CD14-positive monocyte (primary cell): ENCODE results near the gene RREB1. TPM values are rescaled to one million over a fixed set of nuclear protein-coding genes. Genes with fewer than 3 reads are reported as not detected.

Source experiments
- DNase-seq, 3 donors: peaks; one replicate each; pipeline ENCODE4 v3.0.0-alpha.2; 2011 to 2022
- H2AFZ ChIP-seq: 2 replicates; pipeline ENCODE4 v1.6.0; 2012; ENCODE audit warnings: mild to moderate bottlenecking, low read depth, low read length, inconsistent platforms; ENCODE audit not compliant: insufficient read depth, poor library complexity, severe bottlenecking
- H3K27ac ChIP-seq, 2 donors: 1 replicate in 1 of 2; 2 replicates in 1 of 2; pipeline ENCODE4 v1.5.1; 2012 to 2013; ENCODE audit warnings: low read length in 2 of 2, control low read depth in 1 of 2, inconsistent platforms in 1 of 2, low read depth in 1 of 2, mild to moderate bottlenecking in 1 of 2
- H3K27me3 ChIP-seq, 2 donors: one replicate each; pipeline versions ENCODE4 v1.6.0 to v1.6.1; 2011 to 2013; ENCODE audit warnings: low read length in 2 of 2; ENCODE audit not compliant: control insufficient read depth in 2 of 2, insufficient read depth in 2 of 2
- H3K36me3 ChIP-seq, 2 donors: replicated peaks in 1 of 2; 1 replicate in 1 of 2; 2 replicates in 1 of 2; pipeline versions ENCODE4 v1.5.1 to v1.6.1; 2012 to 2013; ENCODE audit warnings: low read length in 2 of 2, control low read depth in 1 of 2, inconsistent platforms in 1 of 2, mild to moderate bottlenecking in 1 of 2; ENCODE audit not compliant: insufficient read depth in 2 of 2, control insufficient read depth in 1 of 2
- H3K4me1 ChIP-seq, 2 donors: 1 replicate in 1 of 2; 2 replicates in 1 of 2; pipeline versions ENCODE4 v1.5.1 to v1.6.1; 2012 to 2013; ENCODE audit warnings: low read length in 2 of 2, control low read depth in 1 of 2, inconsistent platforms in 1 of 2, mild to moderate bottlenecking in 1 of 2, moderate library complexity in 1 of 2; ENCODE audit not compliant: insufficient read depth in 2 of 2, control insufficient read depth in 1 of 2
- H3K4me2 ChIP-seq: replicated peaks from 2 replicates; pipeline ENCODE3; 2012; ENCODE audit warnings: low read length, moderate library complexity, mild to moderate bottlenecking; ENCODE audit not compliant: poor library complexity, severe bottlenecking; ENCODE audit errors: extremely low read depth
- H3K4me3 ChIP-seq, 3 experiments: fragments of 200-600 bp in 1 of 3; sonication (generic) in 1 of 3; replicated peaks in 1 of 3; 1 replicate in 2 of 3; 2 replicates in 1 of 3; pipeline ENCODE4 v1.5.1; 2011 to 2013; ENCODE audit warnings: low read length in 3 of 3, mild to moderate bottlenecking in 3 of 3, control low read depth in 2 of 3, low read depth in 2 of 3, inconsistent platforms in 1 of 3, moderate library complexity in 1 of 3
- H3K79me2 ChIP-seq: 2 replicates; pipeline ENCODE4 v1.6.0; 2012; ENCODE audit warnings: mild to moderate bottlenecking, control low read depth, inconsistent platforms, low read length, moderate library complexity; ENCODE audit not compliant: insufficient read depth
- H3K9ac ChIP-seq: 2 replicates; pipeline ENCODE4 v1.6.0; 2017; ENCODE audit warnings: low read length, mild to moderate bottlenecking; ENCODE audit not compliant: insufficient read depth, poor library complexity, severe bottlenecking
- H3K9me3 ChIP-seq, 2 donors: replicated peaks in 1 of 2; 1 replicate in 1 of 2; 2 replicates in 1 of 2; pipeline versions ENCODE4 v1.5.1 to v1.6.1; 2012 to 2013; ENCODE audit warnings: low read length in 2 of 2, control low read depth in 1 of 2; ENCODE audit not compliant: control insufficient read depth in 1 of 2, insufficient read depth in 1 of 2
- H4K20me1 ChIP-seq: 2 replicates; pipeline ENCODE4 v1.6.0; 2012; ENCODE audit warnings: mild to moderate bottlenecking, low read length, control low read depth, moderate library complexity; ENCODE audit not compliant: insufficient read depth
- H3K27ac Mint-ChIP-seq, 7 donors: one replicate each; pipeline ENCODE4 v1.8.0; 2020; ENCODE audit warnings: mild to moderate bottlenecking in 7 of 7, mixed read lengths in 7 of 7, moderate library complexity in 6 of 7, inconsistent platforms in 2 of 7
- H3K27me3 Mint-ChIP-seq, 3 donors: one replicate each; pipeline ENCODE4 v1.8.0; 2021 to 2022; ENCODE audit warnings: low read depth in 3 of 3, mild to moderate bottlenecking in 3 of 3, mixed read lengths in 3 of 3, moderate library complexity in 3 of 3, inconsistent platforms in 1 of 3
- H3K36me3 Mint-ChIP-seq, 2 donors: one replicate each; pipeline ENCODE4 v1.8.0; 2020; ENCODE audit warnings: mixed read lengths in 2 of 2, inconsistent platforms in 1 of 2, mild to moderate bottlenecking in 1 of 2
- H3K4me1 Mint-ChIP-seq: one replicate; pipeline ENCODE4 v1.8.0; 2020; ENCODE audit warnings: mild to moderate bottlenecking, mixed read lengths
- H3K4me3 Mint-ChIP-seq, 2 donors: one replicate each; pipeline ENCODE4 v1.8.0; 2020; ENCODE audit warnings: mild to moderate bottlenecking in 2 of 2, mixed read lengths in 2 of 2, moderate library complexity in 1 of 2
- H3K9me3 Mint-ChIP-seq, 7 donors: one replicate each; pipeline ENCODE4 v1.8.0; 2020 to 2022; ENCODE audit warnings: mixed read lengths in 7 of 7, mild to moderate bottlenecking in 6 of 7, moderate library complexity in 6 of 7, inconsistent platforms in 2 of 7
- CTCF ChIP-seq: fragments of 200-600 bp; IDR thresholded peaks from one replicate; pipeline ENCODE4 v1.8.0; 2022; ENCODE audit warnings: antibody characterized with exemption, mild to moderate bottlenecking
- WGBS: methylation state at CpG from one replicate; pipeline ENCODE4 v1.1.5; 2013; ENCODE audit warnings: missing lambda C conversion rate; ENCODE audit not compliant: insufficient coverage; 5-methylcytosine and 5-hydroxymethylcytosine counted together
- intact Hi-C, 2 donors: fragments of 100-400 bp; cut with micrococcal nuclease; formaldehyde crosslinking; loops; one replicate each; pipeline versions ENCODE4 v1.15.0 to v1.15.1; 2023
- polyA plus RNA-seq, 3 donors: library from polyadenylated mRNA; depleted of rRNA in 1 of 3; unstranded in 2 of 3; stranded (reverse) in 1 of 3; fragments of 300-500 nt in 2 of 3; fragments of >200 nt in 1 of 3; fragmentation: Illumina TruSeq in 2 of 3; gene quantifications; 1 replicate in 2 of 3; 2 replicates in 1 of 3; pipeline ENCODE4 v1.2.3, GENCODE V29; 2012 to 2021

Gene RREB1
- polyA plus RNA-seq, 3 donors: 2.1 to 15.3 (median 5.6) TPM

GRCh38 chr6:7088076-7088742 is 19.6 kb upstream of the RREB1 start:
- no peak overlapping the region for H3K4me3 ChIP-seq
- H3K9ac ChIP-seq: no peak overlapping the region
- DNase-seq: no peak
- intact Hi-C loops: loop anchor here in 1 of 2 donors (5.0 to 10.0 kb wide), 2 partner anchors 36 to 393 kb away; no protein-coding TSS in a partner anchor
- peaks cover 23 to 28% of the 10 kb centered on the region in 2 donors for H3K4me1 ChIP-seq
- H3K36me3 ChIP-seq: no peaks in the 10 kb centered on the region
- no peaks in the 10 kb centered on the region for H3K9me3 Mint-ChIP-seq
- H3K27me3 Mint-ChIP-seq: no peaks in the 10 kb centered on the region
- H3K79me2 ChIP-seq: no peaks in the 10 kb centered on the region
- no peaks in the 10 kb centered on the region for H3K9me3 ChIP-seq
- H3K4me1 Mint-ChIP-seq: peaks cover 31% of the 10 kb centered on the region
- no peak for TF ChIP-seq CTCF
- no CpG with 5 or more reads among the region's 2 CpGs for WGBS
- no peak overlapping the region for H3K27ac ChIP-seq
- no peaks in the 10 kb centered on the region for H3K36me3 Mint-ChIP-seq
- H3K4me3 Mint-ChIP-seq: no peak overlapping the region
- H3K27me3 ChIP-seq: no peaks in the 10 kb centered on the region
- peak overlapping the region in 1 of 7 donors; percentile 11 for H3K27ac Mint-ChIP-seq
- no peaks in the 10 kb centered on the region for H4K20me1 ChIP-seq
- H2AFZ ChIP-seq: peak overlapping the region; percentile 82
- H3K4me2 ChIP-seq: no peak overlapping the region

- Histone ChIP-seq H3K9ac (no peak overlapping the region), H3K9me3 (no peaks in the 10 kb centered on the region), H3K79me2 (no peaks in the 10 kb centered on the region), H3K4me2 (no peak overlapping the region), H3K27ac (no peak overlapping the region), H3K36me3 (no peaks in the 10 kb centered on the region), H2AFZ (no peak overlapping the region), H3K27me3 (no peaks in the 10 kb centered on the region), H3K4me3 (no peak overlapping the region), H3K4me1 (peaks cover 7 to 8% of the 10 kb centered on the region in 2 donors), H4K20me1 (no peaks in the 10 kb centered on the region)
- WGBS: no CpG with 5 or more reads among the region's 2 CpGs
- Mint-ChIP-seq H3K4me1 (peaks cover 17% of the 10 kb centered on the region), H3K4me3 (no peak overlapping the region), H3K27ac (no peak overlapping the region), H3K9me3 (no peaks in the 10 kb centered on the region), H3K27me3 (peaks cover 0 to 2% (median 2%) of the 10 kb centered on the region in 3 donors), H3K36me3 (no peaks in the 10 kb centered on the region)
- intact Hi-C loops: no loop called here
- TF ChIP-seq CTCF: no peak
- no peak for DNase-seq
Measured at GRCh38 chr6:7098993-7099392, 8.8 kb upstream of the RREB1 start.
